Activated effector memory CD4-positive, alpha-beta T cell treated with Interleukin-2 at 50 U/mL for 16 hours (primary cell): Measurements from ENCODE around the gene FSIP1.

Experiments used
- DNase-seq: peaks from one replicate; pipeline ENCODE4 v3.0.0-alpha.2; 2020

FSIP1 gene

GRCh38 chr15:39719109-39719508, 63.5 kb downstream of the FSIP1 start:
- DNase-seq: no peak

- no peak for DNase-seq
Measured at GRCh38 chr15:39717134-39717533, 65.5 kb downstream of the FSIP1 start.

GRCh38 chr15:39714251-39714650, 68.4 kb downstream of the FSIP1 start:
- DNase-seq: no peak

- DNase-seq: no peak
Measured at GRCh38 chr15:39713846-39714245, 68.8 kb downstream of the FSIP1 start.

GRCh38 chr15:39710681-39711080, 72.0 kb downstream of the FSIP1 start:
- DNase-seq: no peak

- no peak for DNase-seq
Measured at GRCh38 chr15:39709941-39710340, 72.7 kb downstream of the FSIP1 start.

- DNase-seq: no peak
Measured at GRCh38 chr15:39706206-39706605, 76.4 kb downstream of the FSIP1 start.

- DNase-seq: no peak
Measured at GRCh38 chr15:39704689-39705088, 78.0 kb downstream of the FSIP1 start.

GRCh38 chr15:39704235-39704634, 78.4 kb downstream of the FSIP1 start:
- no peak for DNase-seq

GRCh38 chr15:39701988-39702387, 80.7 kb downstream of the FSIP1 start:
- DNase-seq: no peak

GRCh38 chr15:39700375-39700700, 82.3 kb downstream of the FSIP1 start:
- no peak for DNase-seq

GRCh38 chr15:39699516-39700374, 82.9 kb downstream of the FSIP1 start:
- DNase-seq: no peak

- no peak for DNase-seq
Measured at GRCh38 chr15:39698444-39699390, 83.9 kb downstream of the FSIP1 start.

GRCh38 chr15:39697509-39697908, 85.1 kb downstream of the FSIP1 start:
- DNase-seq: no peak

- no peak for DNase-seq
Measured at GRCh38 chr15:39695793-39696192, 86.8 kb downstream of the FSIP1 start.

GRCh38 chr15:39692356-39693327, 90.0 kb downstream of the FSIP1 start:
- no peak for DNase-seq

- no peak for DNase-seq
Measured at GRCh38 chr15:39690881-39691634, 91.6 kb downstream of the FSIP1 start.

- DNase-seq: no peak
Measured at GRCh38 chr15:39687965-39688364, 94.7 kb downstream of the FSIP1 start.

GRCh38 chr15:39685999-39686613, 96.5 kb downstream of the FSIP1 start:
- no peak for DNase-seq

GRCh38 chr15:39685367-39685766, 97.3 kb downstream of the FSIP1 start:
- no peak for DNase-seq

- no peak for DNase-seq
Measured at GRCh38 chr15:39684233-39684632, 98.4 kb downstream of the FSIP1 start.
